HG02852 (cell line): ENCODE data around the gene PCBP3.
"Not testable (repeated sequence)": the region's sequence is repeated elsewhere in the genome, so short reads cannot be mapped to it uniquely, and the experiment has no call there.

Experiments used
- ATAC-seq: cut with Tn5 transposase; IDR thresholded peaks from one replicate; pipeline ENCODE4 v1.9.1; 2021; ENCODE audit warnings: mild to moderate bottlenecking, moderate library complexity; ENCODE audit not compliant: unreplicated experiment

PCBP3 gene

GRCh38 chr21:45887120-45887611 lies 243.6 kb downstream of the PCBP3 start:
- ATAC-seq = no peak

- ATAC-seq = no peak
These were observed 244.3 kb downstream of the PCBP3 start for GRCh38 chr21:45887788-45888187.

- no peak for ATAC-seq
These were observed 245.0 kb downstream of the PCBP3 start for GRCh38 chr21:45888386-45889009.

GRCh38 chr21:45889256-45889655 lies 245.7 kb downstream of the PCBP3 start:
- ATAC-seq = no peak

- ATAC-seq = no peak
These were observed 246.4 kb downstream of the PCBP3 start for GRCh38 chr21:45889961-45890360.

- no peak for ATAC-seq
These were observed 248.0 kb downstream of the PCBP3 start for GRCh38 chr21:45891388-45892155.

- no peak for ATAC-seq
These were observed 248.8 kb downstream of the PCBP3 start for GRCh38 chr21:45892156-45892915.

GRCh38 chr21:45892916-45893739 lies 249.6 kb downstream of the PCBP3 start:
- ATAC-seq = no peak

- no peak for ATAC-seq
These were observed 250.4 kb downstream of the PCBP3 start for GRCh38 chr21:45893740-45894449.

GRCh38 chr21:45894450-45894825 lies 250.9 kb downstream of the PCBP3 start:
- ATAC-seq = no peak

- ATAC-seq = no peak
These were observed 251.6 kb downstream of the PCBP3 start for GRCh38 chr21:45894906-45895777.

GRCh38 chr21:45895778-45896370 lies 252.3 kb downstream of the PCBP3 start:
- ATAC-seq = no peak

GRCh38 chr21:45896431-45896830 lies 252.9 kb downstream of the PCBP3 start:
- not testable (repeated sequence) for ATAC-seq

GRCh38 chr21:45897191-45898027 lies 253.9 kb downstream of the PCBP3 start:
- no peak for ATAC-seq

- ATAC-seq = no peak
These were observed 254.5 kb downstream of the PCBP3 start for GRCh38 chr21:45898028-45898350.

- no peak for ATAC-seq
These were observed 255.3 kb downstream of the PCBP3 start for GRCh38 chr21:45898781-45899180.

- ATAC-seq = no peak
These were observed 255.9 kb downstream of the PCBP3 start for GRCh38 chr21:45899317-45900033.
